K562 (cell line): ENCODE data around the gene SAPCD1. TPM values are rescaled to one million over a fixed set of nuclear protein-coding genes. Genes with fewer than 3 reads are reported as not detected.

ENCODE experiments used
- ATAC-seq: fragments of 200-7000 bp; cut with Tn5 transposase; 3 replicates; pipeline ENCODE4 v1.9.1; 2020; ENCODE audit warnings: moderate library complexity
- BruUV-seq: library from RNA; stranded (reverse); fragments of 400-500 nt; replicated peaks from 2 replicates; lab custom pipeline; 2021; lab: Mats Ljungman, UMichigan
- CTCF ChIA-PET: fragments of 300-600 bp; formaldehyde crosslinking; extraction: SDS; loops from one replicate; lab custom pipeline; 2021; ENCODE audit warnings: low intra/inter-chr PET ratio; lab: Yijun Ruan, JAX
- POLR2A ChIA-PET: fragments of 300-600, 350-650 bp; sonication (Branson Sonifier 250); formaldehyde crosslinking; extraction: SDS; loops from one replicate; lab custom pipeline; 2021; ENCODE audit warnings: antibody characterized with exemption, inconsistent platforms; lab: Yijun Ruan, JAX
- DNase-seq, 4 experiments: peaks; one replicate each; pipeline versions ENCODE4 v3.0.0 to v3.0.0-alpha.2; 2011 to 2018; ENCODE audit warnings: low spot score in 3 of 4, mixed read lengths in 3 of 4; ENCODE audit errors: extremely low read depth in 1 of 4
- FAIRE-seq: peaks from 2 replicates; lab custom pipeline; 2011; peaks lifted over from hg19 to GRCh38; lab: Jason Lieb, UNC
- H2AFZ ChIP-seq: 2 replicates; pipeline ENCODE4 v1.6.0; 2011; ENCODE audit warnings: low read depth, low read length, control low read depth, inconsistent platforms
- H3K27ac ChIP-seq: fragments of 200-600 bp; 3 replicates; pipeline ENCODE4 v1.8.0; 2011; ENCODE audit warnings: low read depth, mild to moderate bottlenecking, control low read depth, inconsistent platforms, low read length, moderate library complexity, mixed read lengths; ENCODE audit errors: extremely low read depth
- H3K27me3 ChIP-seq, 2 experiments: fragments of 300-600 bp in 1 of 2; 2 replicates in 1 of 2; 3 replicates in 1 of 2; pipeline versions ENCODE4 v1.6.0 to v1.8.0; 2011; ENCODE audit warnings: inconsistent platforms in 2 of 2, low read length in 2 of 2, mild to moderate bottlenecking in 1 of 2, mixed read lengths in 1 of 2, moderate library complexity in 1 of 2; ENCODE audit not compliant: control insufficient read depth in 2 of 2, insufficient read depth in 2 of 2
- H3K36me3 ChIP-seq: fragments of 300-600 bp; 3 replicates; pipeline ENCODE4 v1.8.0; 2011; ENCODE audit warnings: mild to moderate bottlenecking, low read length, inconsistent platforms; ENCODE audit not compliant: control insufficient read depth, insufficient read depth
- H3K4me1 ChIP-seq, 2 experiments: fragments of 200-600 bp in 1 of 2; replicated peaks in 1 of 2; 2 replicates in 1 of 2; 3 replicates in 1 of 2; pipeline versions ENCODE4 v1.5.1 to v1.8.0; 2011; ENCODE audit warnings: inconsistent platforms in 2 of 2, low read length in 2 of 2, mild to moderate bottlenecking in 1 of 2, mixed read lengths in 1 of 2, moderate library complexity in 1 of 2; ENCODE audit not compliant: control insufficient read depth in 2 of 2, insufficient read depth in 2 of 2
- H3K4me2 ChIP-seq: 2 replicates; pipeline ENCODE4 v1.6.1; 2011; ENCODE audit warnings: low read length, control low read depth, inconsistent platforms, mixed read lengths; ENCODE audit not compliant: insufficient read depth
- H3K4me3 ChIP-seq: fragments of 200-600 bp; sonication (generic), shearing (Covaris generic); 2 replicates; pipeline ENCODE4 v1.5.1; 2016; ENCODE audit warnings: control low read depth, inconsistent platforms
- H3K79me2 ChIP-seq: fragments of 200-600 bp; 3 replicates; pipeline ENCODE4 v1.8.0; 2011; ENCODE audit warnings: low read length, inconsistent platforms; ENCODE audit not compliant: control insufficient read depth, insufficient read depth
- H3K9ac ChIP-seq, 2 experiments: 2 replicates each; pipeline versions ENCODE4 v1.6.0 to v1.6.1; 2011; ENCODE audit warnings: low read depth in 2 of 2, low read length in 2 of 2, control low read depth in 1 of 2, inconsistent platforms in 1 of 2, mild to moderate bottlenecking in 1 of 2, mixed read lengths in 1 of 2; ENCODE audit not compliant: insufficient read depth in 1 of 2
- H3K9me1 ChIP-seq: one replicate; pipeline ENCODE4 v1.6.0; 2011; ENCODE audit warnings: inconsistent platforms, mild to moderate bottlenecking, low read length, moderate library complexity; ENCODE audit not compliant: control insufficient read depth, insufficient read depth
- H3K9me3 ChIP-seq: replicated peaks from 2 replicates; pipeline ENCODE4 v1.5.1; 2011; ENCODE audit warnings: low read depth, low read length, inconsistent platforms; ENCODE audit not compliant: control insufficient read depth, insufficient read depth
- H4K20me1 ChIP-seq: replicated peaks from 2 replicates; pipeline ENCODE4 v1.6.1; 2011; ENCODE audit warnings: low read length, inconsistent platforms, mixed read lengths; ENCODE audit not compliant: control insufficient read depth, insufficient read depth
- HNRNPK ChIP-seq: fragments of 200-400 bp; formaldehyde crosslinking; IDR thresholded peaks from one replicate; pipeline ENCODE4 v1.6.1; 2018; ENCODE audit warnings: mild to moderate bottlenecking, low read depth, low read length; ENCODE audit not compliant: poor library complexity, severe bottlenecking
- KLF1 ChIP-seq: fragments of 450-650 bp; IDR thresholded peaks from 2 replicates; pipeline ENCODE4 v1.6.1; 2016; ENCODE audit warnings: missing genetic modification characterization, missing compliant biosample characterization
- NR0B1 ChIP-seq: fragments of 450-650 bp; IDR thresholded peaks from one replicate; pipeline ENCODE4 v1.6.1; 2018; ENCODE audit warnings: mild to moderate bottlenecking, moderate library complexity; ENCODE audit not compliant: partially characterized antibody
- ZNF609 ChIP-seq: sonication (generic); formaldehyde crosslinking; IDR thresholded peaks from 2 replicates; pipeline ENCODE4 v1.8.1; 2023; ENCODE audit warnings: missing genetic modification reagents, mild to moderate bottlenecking, borderline replicate concordance
- WGBS: fragments of 100-300 bp; shearing (Covaris generic); methylation state at CpG from one replicate; pipeline ENCODE4 v1.1.6; 2016; ENCODE audit warnings: low coverage, mixed read lengths; ENCODE audit not compliant: insufficient coverage; ENCODE audit errors: missing lambda C conversion rate; 5-methylcytosine and 5-hydroxymethylcytosine counted together
- in situ Hi-C: fragments of 300-500 bp; cut with MboI; formaldehyde crosslinking; loops from 4 replicates; pipeline ENCODE4 v1.15.0; 2018; ENCODE audit warnings: inconsistent platforms, mixed read lengths
- intact Hi-C: fragments of 100-400 bp; cut with micrococcal nuclease; formaldehyde crosslinking; loops from 2 replicates; pipeline ENCODE4 v1.14.2; 2022
- polyA plus RNA-seq, 8 experiments: library from polyadenylated mRNA; depleted of rRNA in 4 of 8; stranded (reverse) in 5 of 8; unstranded in 3 of 8; fragments of >200 nt; fragmentation: Nextera tagmentation in 2 of 8; fragmentation: Illumina TruSeq in 1 of 8; extraction: Ambion mirVana in 2 of 8; extraction: Trizol in 1 of 8; gene quantifications; 2 replicates each; pipeline versions ENCODE4 v1.2.1 to v1.2.3, GENCODE V29; 2011 to 2014; ENCODE audit warnings: inconsistent platforms in 1 of 8, missing spikeins in 1 of 8
- total RNA-seq, 7 experiments: library from RNA; depleted of rRNA in 6 of 7; stranded (reverse); fragments of >200 nt in 6 of 7; fragmentation: Illumina TruSeq in 2 of 7; extraction: Trizol in 2 of 7; gene quantifications; 2 replicates each; pipeline versions ENCODE4 v1.2.1 to v1.2.3, GENCODE V29; 2011 to 2021; ENCODE audit warnings: low replicate concordance in 1 of 7
- TF ChIP-seq, protein P1 (sequence below): IDR thresholded peaks from 3 replicates; pipeline ENCODE4 v1.6.1; 2011; ENCODE audit warnings: borderline replicate concordance, mild to moderate bottlenecking, moderate library complexity; ENCODE audit not compliant: insufficient read length; ENCODE audit errors: extremely low read depth
- TF ChIP-seq, protein P2 (sequence below): fragments of 450-650 bp; IDR thresholded peaks from 2 replicates; pipeline ENCODE4 v1.6.1; 2016; ENCODE audit warnings: missing biosample characterization, missing genetic modification characterization

The SAPCD1 gene
- total and polyA plus RNA-seq, 9 of the 15 experiments (the other 6 are each of a cell fraction or from before 2014, with no cell fraction given), result 2.6 to 30.2 (median 7.4) TPM

DNA sequence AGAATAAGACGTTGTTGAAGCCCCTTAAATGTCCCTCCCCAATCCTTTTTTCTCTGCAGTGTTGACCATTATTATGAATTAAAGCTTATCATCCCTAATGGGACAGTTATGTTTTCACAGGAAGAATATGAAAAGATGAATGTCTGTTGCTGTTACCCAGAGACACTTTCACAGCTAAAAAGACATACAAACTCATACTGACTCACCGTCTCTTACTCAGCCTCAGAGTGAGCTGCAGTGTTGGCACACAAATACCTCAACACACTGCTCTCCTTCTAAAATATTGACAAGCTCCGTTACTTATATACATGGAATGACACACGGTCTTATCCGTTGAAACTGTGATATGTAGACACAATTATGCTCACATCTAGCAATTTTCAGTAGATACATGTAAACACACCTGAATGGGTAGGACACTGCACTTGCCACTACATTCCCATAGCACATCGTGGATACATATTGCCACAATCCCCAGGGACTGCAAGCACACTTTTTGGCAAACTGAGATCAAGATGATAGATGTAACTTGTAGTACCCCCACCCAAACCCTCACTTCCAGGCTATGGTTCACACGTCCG is 9.6 kb upstream of the SAPCD1 start:
- intact Hi-C loops (no loop called here), in situ Hi-C loops (no loop called here)
- Histone ChIP-seq H3K4me1 (peaks cover 5 to 15% of the 10 kb centered on the region in 2 experiments), H3K4me2 (no peak overlapping the region), H3K79me2 (no peaks in the 10 kb centered on the region), H3K4me3 (no peak overlapping the region), H3K27ac (0 out of 3 replicates have a peak overlapping the region, but pooled peaks have one; percentile 0), H4K20me1 (no peaks in the 10 kb centered on the region), H2AFZ (no peak overlapping the region), H3K9me3 (no peaks in the 10 kb centered on the region), H3K36me3 (peaks cover 19% of the 10 kb centered on the region), H3K9me1 (peaks cover 4% of the 10 kb centered on the region), H3K27me3 (no peaks in the 10 kb centered on the region), H3K9ac (peak overlapping the region in 1 of 2 experiments; percentile 69; a peak in 2 of 4 replicates)
- ATAC-seq, result peak; percentile 8
- no peak for FAIRE-seq
- no TSS peak for BruUV-seq
- CTCF ChIA-PET, result no interaction called here
- no peak for DNase-seq
- 61% methylated on average over 8 of the region's 8 CpGs for WGBS
- POLR2A ChIA-PET, result interaction anchor here (0.5 to 7.7 kb wide), 12 partner anchors 8 to 99 kb away, joined by 3 to 108 read pairs (median 4); partner anchors contain the start of genes ABHD16A, CLIC1, GPANK1 and MSH5
- no peak for TF ChIP-seq NR0B1
- no peak for TF ChIP-seq ZNF609 (CRISPR knock-in tag)
- no peak for TF ChIP-seq KLF1 (tag)
- TF ChIP-seq, protein P1, sequence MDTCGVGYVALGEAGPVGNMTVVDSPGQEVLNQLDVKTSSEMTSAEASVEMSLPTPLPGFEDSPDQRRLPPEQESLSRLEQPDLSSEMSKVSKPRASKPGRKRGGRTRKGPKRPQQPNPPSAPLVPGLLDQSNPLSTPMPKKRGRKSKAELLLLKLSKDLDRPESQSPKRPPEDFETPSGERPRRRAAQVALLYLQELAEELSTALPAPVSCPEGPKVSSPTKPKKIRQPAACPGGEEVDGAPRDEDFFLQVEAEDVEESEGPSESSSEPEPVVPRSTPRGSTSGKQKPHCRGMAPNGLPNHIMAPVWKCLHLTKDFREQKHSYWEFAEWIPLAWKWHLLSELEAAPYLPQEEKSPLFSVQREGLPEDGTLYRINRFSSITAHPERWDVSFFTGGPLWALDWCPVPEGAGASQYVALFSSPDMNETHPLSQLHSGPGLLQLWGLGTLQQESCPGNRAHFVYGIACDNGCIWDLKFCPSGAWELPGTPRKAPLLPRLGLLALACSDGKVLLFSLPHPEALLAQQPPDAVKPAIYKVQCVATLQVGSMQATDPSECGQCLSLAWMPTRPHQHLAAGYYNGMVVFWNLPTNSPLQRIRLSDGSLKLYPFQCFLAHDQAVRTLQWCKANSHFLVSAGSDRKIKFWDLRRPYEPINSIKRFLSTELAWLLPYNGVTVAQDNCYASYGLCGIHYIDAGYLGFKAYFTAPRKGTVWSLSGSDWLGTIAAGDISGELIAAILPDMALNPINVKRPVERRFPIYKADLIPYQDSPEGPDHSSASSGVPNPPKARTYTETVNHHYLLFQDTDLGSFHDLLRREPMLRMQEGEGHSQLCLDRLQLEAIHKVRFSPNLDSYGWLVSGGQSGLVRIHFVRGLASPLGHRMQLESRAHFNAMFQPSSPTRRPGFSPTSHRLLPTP, result no peak
- TF ChIP-seq, protein P2, sequence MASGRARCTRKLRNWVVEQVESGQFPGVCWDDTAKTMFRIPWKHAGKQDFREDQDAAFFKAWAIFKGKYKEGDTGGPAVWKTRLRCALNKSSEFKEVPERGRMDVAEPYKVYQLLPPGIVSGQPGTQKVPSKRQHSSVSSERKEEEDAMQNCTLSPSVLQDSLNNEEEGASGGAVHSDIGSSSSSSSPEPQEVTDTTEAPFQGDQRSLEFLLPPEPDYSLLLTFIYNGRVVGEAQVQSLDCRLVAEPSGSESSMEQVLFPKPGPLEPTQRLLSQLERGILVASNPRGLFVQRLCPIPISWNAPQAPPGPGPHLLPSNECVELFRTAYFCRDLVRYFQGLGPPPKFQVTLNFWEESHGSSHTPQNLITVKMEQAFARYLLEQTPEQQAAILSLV (tag), result no peak
- TF ChIP-seq HNRNPK, result no peak
